GM18873 (cell line): Measurements from ENCODE around the gene S1PR4.
A peak's percentile ranks its signal among the peaks of the same experiment; 100 is the strongest.
"Not testable (repeated sequence)": the region's sequence is repeated elsewhere in the genome, so short reads cannot be mapped to it uniquely, and the experiment has no call there.

Experiments
- ATAC-seq: cut with Tn5 transposase; IDR thresholded peaks from one replicate; pipeline ENCODE4 v1.9.1; 2021; ENCODE audit warnings: mild to moderate bottlenecking, moderate library complexity, moderate number of reproducible peaks; ENCODE audit not compliant: unreplicated experiment, low FRiP score

The S1PR4 gene

GRCh38 chr19:3151563-3152418 is 26.8 kb upstream of the S1PR4 start:
- ATAC-seq, result no peak

GRCh38 chr19:3152419-3152780 is 26.2 kb upstream of the S1PR4 start:
- no peak for ATAC-seq

- ATAC-seq, result no peak
Observed at GRCh38 chr19:3153286-3154230, 25.0 kb upstream of the S1PR4 start.

GRCh38 chr19:3154447-3154846 is 24.1 kb upstream of the S1PR4 start:
- not testable (repeated sequence) for ATAC-seq

- peak; percentile 54 for ATAC-seq
Observed at GRCh38 chr19:3154957-3155736, 23.4 kb upstream of the S1PR4 start.

- ATAC-seq, result no peak
Observed at GRCh38 chr19:3157096-3157845, 21.3 kb upstream of the S1PR4 start.

GRCh38 chr19:3159565-3159964 is 19.0 kb upstream of the S1PR4 start:
- no peak for ATAC-seq

GRCh38 chr19:3160219-3160618 is 18.4 kb upstream of the S1PR4 start:
- no peak for ATAC-seq

GRCh38 chr19:3161453-3161852 is 17.1 kb upstream of the S1PR4 start:
- ATAC-seq, result no peak

GRCh38 chr19:3162418-3163229 is 15.9 kb upstream of the S1PR4 start:
- no peak for ATAC-seq

GRCh38 chr19:3163230-3163886 is 15.2 kb upstream of the S1PR4 start:
- no peak for ATAC-seq

- no peak for ATAC-seq
Observed at GRCh38 chr19:3163943-3164342, 14.6 kb upstream of the S1PR4 start.

- no peak for ATAC-seq
Observed at GRCh38 chr19:3167533-3168272, 10.9 kb upstream of the S1PR4 start.

GRCh38 chr19:3171894-3172672 is 6.5 kb upstream of the S1PR4 start:
- no peak for ATAC-seq

GRCh38 chr19:3172673-3173000 is 5.9 kb upstream of the S1PR4 start:
- ATAC-seq, result not testable (repeated sequence)

- no peak for ATAC-seq
Observed at GRCh38 chr19:3175781-3176714, 2.5 kb upstream of the S1PR4 start.
